Measurements from ENCODE around the gene MCMBP.

Gene MCMBP

GRCh38 chr10:119783665-119784027 lies 89.0 kb downstream of the MCMBP start:
- no peak for DNase-seq (ENCODE audit: low read depth, low spot score)

GRCh38 chr10:119782981-119783664 lies 89.5 kb downstream of the MCMBP start:
- no peak for DNase-seq (ENCODE audit: low read depth, low spot score)

- DNase-seq (ENCODE audit: low read depth, low spot score): no peak
Measured at GRCh38 chr10:119781498-119781897, 91.1 kb downstream of the MCMBP start.

- DNase-seq (ENCODE audit: low read depth, low spot score): no peak
Measured at GRCh38 chr10:119780879-119781480, 91.7 kb downstream of the MCMBP start.

All from activated CD4-positive, CD25-positive, alpha-beta regulatory T cell treated with anti-CD3 and anti-CD28 coated beads, Interleukin-2, amount 50 U/mL, for 16 hours (primary cell).